Ascending aorta (tissue), 2 donors: ENCODE results near the gene TM2D1. TPM values are rescaled to one million over a fixed set of nuclear protein-coding genes. Genes with fewer than 3 reads are reported as not detected.
"Not testable (repeated sequence)": the region's sequence is repeated elsewhere in the genome, so short reads cannot be mapped to it uniquely, and the experiment has no call there.

Experiments used
- DNase-seq, 2 donors: peaks; one replicate each; pipeline ENCODE4 v3.0.0-alpha.2; 2019; ENCODE audit warnings: low spot score in 2 of 2
- H3K27ac ChIP-seq, 2 donors: fragments of 200-600 bp; sonication (generic); one replicate each; pipeline ENCODE4 v1.5.1; 2016 to 2017; ENCODE audit warnings: mild to moderate bottlenecking in 1 of 2
- H3K27me3 ChIP-seq: fragments of 200-600 bp; sonication (generic); one replicate; pipeline ENCODE4 v1.5.1; 2017
- H3K36me3 ChIP-seq, 2 donors: fragments of 200-600 bp; sonication (generic); one replicate each; pipeline ENCODE4 v1.5.1; 2016
- H3K4me1 ChIP-seq, 2 donors: fragments of 200-600 bp; sonication (generic); one replicate each; pipeline ENCODE4 v1.5.1; 2016 to 2017; ENCODE audit warnings: mild to moderate bottlenecking in 1 of 2
- H3K4me3 ChIP-seq, 2 donors: fragments of 200-600 bp; sonication (generic); one replicate each; pipeline ENCODE4 v1.5.1; 2016 to 2017; ENCODE audit warnings: mild to moderate bottlenecking in 1 of 2
- H3K9me3 ChIP-seq, 2 donors: fragments of 200-600 bp; sonication (generic); one replicate each; pipeline ENCODE4 v1.5.1; 2016
- intact Hi-C: fragments of 100-400 bp; cut with DNase I; formaldehyde crosslinking; loops from one replicate; pipeline ENCODE4 v1.15.1; 2023
- total RNA-seq: library from RNA; depleted of rRNA; stranded (reverse); fragments of >200 nt; gene quantifications from one replicate; pipeline ENCODE4 v1.1.0, GENCODE V29; 2016
- TF ChIP-seq, protein P1 (sequence below), 3 experiments: fragments of 200-600 bp in 2 of 3; fragments of 450-650 bp in 1 of 3; sonication (generic) in 2 of 3; IDR thresholded peaks; one replicate each; pipeline ENCODE4 v1.5.1; 2016 to 2019; ENCODE audit warnings: antibody characterized with exemption in 3 of 3, mild to moderate bottlenecking in 1 of 3, moderate library complexity in 1 of 3

TM2D1 gene
- total RNA-seq, 1 donor from 2014 or later = 43.2 TPM

DNA sequence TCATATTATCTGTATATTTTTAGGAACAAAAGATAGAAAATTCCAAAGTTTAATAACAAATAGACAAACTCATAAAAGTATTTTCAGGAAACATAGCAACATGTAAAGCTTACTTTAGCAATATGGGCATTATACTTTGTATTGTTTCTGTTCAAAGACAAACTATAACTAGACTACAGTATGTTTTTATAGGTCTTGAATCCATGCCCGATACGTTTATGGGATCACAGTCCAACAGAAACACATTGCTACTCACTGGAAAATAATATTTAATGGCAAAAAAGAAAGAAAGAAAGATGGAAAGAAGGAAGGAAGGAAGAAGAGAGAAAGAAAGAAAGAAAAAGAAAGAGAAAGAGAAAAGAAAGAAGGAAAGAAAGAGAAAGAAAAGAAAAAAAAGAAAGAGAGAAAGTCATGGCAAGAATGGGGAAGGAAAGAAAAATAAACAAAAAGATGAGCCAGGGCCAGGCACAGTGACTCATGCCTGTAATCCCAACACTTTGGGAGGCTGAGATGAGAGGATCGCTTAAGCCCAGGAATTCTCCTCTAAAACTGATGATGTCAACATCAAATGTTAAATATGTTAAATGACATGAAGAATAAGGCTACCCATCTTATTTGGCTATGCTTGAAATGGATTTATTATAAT, 32.7 kb downstream of the TM2D1 start:
- H3K4me3 ChIP-seq = no peak overlapping the region
- no peaks in the 10 kb centered on the region for H3K9me3 ChIP-seq
- TF ChIP-seq, protein P1, sequence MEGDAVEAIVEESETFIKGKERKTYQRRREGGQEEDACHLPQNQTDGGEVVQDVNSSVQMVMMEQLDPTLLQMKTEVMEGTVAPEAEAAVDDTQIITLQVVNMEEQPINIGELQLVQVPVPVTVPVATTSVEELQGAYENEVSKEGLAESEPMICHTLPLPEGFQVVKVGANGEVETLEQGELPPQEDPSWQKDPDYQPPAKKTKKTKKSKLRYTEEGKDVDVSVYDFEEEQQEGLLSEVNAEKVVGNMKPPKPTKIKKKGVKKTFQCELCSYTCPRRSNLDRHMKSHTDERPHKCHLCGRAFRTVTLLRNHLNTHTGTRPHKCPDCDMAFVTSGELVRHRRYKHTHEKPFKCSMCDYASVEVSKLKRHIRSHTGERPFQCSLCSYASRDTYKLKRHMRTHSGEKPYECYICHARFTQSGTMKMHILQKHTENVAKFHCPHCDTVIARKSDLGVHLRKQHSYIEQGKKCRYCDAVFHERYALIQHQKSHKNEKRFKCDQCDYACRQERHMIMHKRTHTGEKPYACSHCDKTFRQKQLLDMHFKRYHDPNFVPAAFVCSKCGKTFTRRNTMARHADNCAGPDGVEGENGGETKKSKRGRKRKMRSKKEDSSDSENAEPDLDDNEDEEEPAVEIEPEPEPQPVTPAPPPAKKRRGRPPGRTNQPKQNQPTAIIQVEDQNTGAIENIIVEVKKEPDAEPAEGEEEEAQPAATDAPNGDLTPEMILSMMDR (IDR thresholded peaks at IDR 0.05) = no peak
- no peaks in the 10 kb centered on the region for H3K27me3 ChIP-seq
- peaks cover 8 to 16% of the 10 kb centered on the region in 2 donors for H3K36me3 ChIP-seq
- intact Hi-C loops = no loop called here
- H3K27ac ChIP-seq = peak overlapping the region; percentile 59 to 67
- DNase-seq = no peak
- H3K4me1 ChIP-seq = no peaks in the 10 kb centered on the region

DNA sequence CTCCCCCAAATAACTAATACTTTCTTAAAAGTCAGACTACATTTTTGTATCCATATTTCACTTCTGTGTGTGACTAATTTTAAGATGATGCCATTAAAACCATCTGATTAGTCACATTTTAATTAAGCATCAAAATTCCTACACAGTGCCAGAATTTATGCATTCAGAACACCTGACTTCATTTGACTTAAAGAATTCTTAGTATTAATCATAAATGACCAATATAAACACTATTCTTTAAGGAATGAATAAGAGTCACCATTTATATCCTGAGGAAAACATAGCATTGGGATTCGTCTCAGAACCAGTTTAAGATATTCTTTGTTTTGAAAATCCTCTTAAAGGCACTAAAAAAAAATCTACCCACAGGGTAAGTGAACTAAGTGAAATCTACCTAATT, 37.0 kb downstream of the TM2D1 start:
- Histone ChIP-seq H3K4me3 (no peak overlapping the region), H3K27ac (no peak overlapping the region), H3K4me1 (no peaks in the 10 kb centered on the region), H3K36me3 (peaks cover 11 to 21% of the 10 kb centered on the region in 2 donors), H3K9me3 (no peaks in the 10 kb centered on the region), H3K27me3 (no peaks in the 10 kb centered on the region)
- intact Hi-C loops = no loop called here
- no peak for DNase-seq
- TF ChIP-seq, protein P1 (IDR thresholded peaks at IDR 0.05) = no peak

DNA sequence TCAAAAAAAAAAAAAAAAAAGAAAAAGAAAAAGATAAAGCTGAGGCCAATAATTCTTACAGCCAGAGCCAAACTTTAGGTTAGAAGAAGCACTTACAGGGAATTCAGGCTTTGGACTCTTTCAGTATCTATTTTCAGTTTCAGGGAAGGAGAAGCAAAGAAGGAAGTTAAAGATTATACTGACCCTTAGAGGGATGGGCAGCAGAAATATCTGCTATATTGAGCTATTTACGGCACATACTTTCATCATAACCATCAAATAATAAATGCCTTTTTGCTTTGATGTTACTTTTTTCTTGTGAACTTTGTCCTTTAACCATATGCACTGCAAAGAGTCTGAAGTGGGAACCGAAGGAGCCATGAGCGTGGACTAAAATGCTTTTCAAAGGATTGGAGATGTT, 42.0 kb downstream of the TM2D1 start:
- TF ChIP-seq, protein P1 (IDR thresholded peaks at IDR 0.05) = no peak
- Histone ChIP-seq H3K27me3 (no peaks in the 10 kb centered on the region), H3K4me1 (no peaks in the 10 kb centered on the region), H3K4me3 (no peak overlapping the region), H3K9me3 (no peaks in the 10 kb centered on the region), H3K27ac (no peak overlapping the region), H3K36me3 (peaks cover 24 to 33% of the 10 kb centered on the region in 2 donors)
- no peak for DNase-seq
- intact Hi-C loops = no loop called here

DNA sequence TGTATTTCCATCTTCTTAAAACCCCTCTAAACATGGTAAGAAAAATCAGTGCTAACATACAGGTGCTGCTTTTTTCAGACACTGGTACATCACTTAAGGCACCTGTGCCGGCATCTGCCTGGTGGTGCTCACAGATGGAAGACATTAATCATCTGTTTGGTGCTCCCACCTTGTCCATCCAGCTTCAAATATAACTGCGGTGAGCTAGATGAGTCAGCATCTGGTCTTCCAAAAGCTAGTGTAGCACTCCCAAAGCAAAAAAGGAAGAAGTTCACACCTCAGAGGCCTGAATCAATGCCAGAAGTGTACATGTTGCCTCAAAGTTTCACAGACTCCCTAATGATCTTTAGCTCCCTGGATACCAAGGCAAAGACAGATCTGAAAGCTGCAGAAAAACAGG, 44.4 kb downstream of the TM2D1 start:
- Histone ChIP-seq H3K9me3 (no peaks in the 10 kb centered on the region), H3K27me3 (no peaks in the 10 kb centered on the region), H3K4me1 (no peaks in the 10 kb centered on the region), H3K27ac (no peak overlapping the region), H3K36me3 (peaks cover 16 to 22% of the 10 kb centered on the region in 2 donors), H3K4me3 (no peak overlapping the region)
- no peak for DNase-seq
- intact Hi-C loops = no loop called here
- TF ChIP-seq, protein P1 (IDR thresholded peaks at IDR 0.05) = no peak

DNA sequence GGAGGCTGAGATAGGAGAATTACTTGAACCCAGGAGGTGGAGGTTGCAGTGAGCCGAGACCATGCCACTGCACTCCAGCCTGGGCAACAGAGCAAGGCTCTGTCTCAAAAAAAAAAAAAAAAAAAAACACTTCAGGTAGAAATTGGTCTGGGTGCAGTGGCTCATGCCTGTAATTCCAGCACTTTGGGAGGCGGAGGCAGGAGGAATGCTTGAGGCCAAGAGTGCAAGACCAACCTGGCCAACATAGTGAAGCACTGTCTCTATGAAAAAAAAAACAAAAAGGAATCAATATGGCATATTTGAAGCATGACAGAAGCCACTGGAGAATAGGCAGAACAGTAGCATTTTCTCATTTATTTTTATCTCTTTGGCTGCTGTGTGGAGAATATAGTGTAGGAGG, 48.1 kb downstream of the TM2D1 start:
- H3K27me3 ChIP-seq, H3K9me3 ChIP-seq, H3K27ac ChIP-seq, H3K4me1 ChIP-seq, DNase-seq, intact Hi-C loops, H3K4me3 ChIP-seq: not testable (repeated sequence)
- peaks cover 9 to 11% of the 10 kb centered on the region in 2 donors for H3K36me3 ChIP-seq

DNA sequence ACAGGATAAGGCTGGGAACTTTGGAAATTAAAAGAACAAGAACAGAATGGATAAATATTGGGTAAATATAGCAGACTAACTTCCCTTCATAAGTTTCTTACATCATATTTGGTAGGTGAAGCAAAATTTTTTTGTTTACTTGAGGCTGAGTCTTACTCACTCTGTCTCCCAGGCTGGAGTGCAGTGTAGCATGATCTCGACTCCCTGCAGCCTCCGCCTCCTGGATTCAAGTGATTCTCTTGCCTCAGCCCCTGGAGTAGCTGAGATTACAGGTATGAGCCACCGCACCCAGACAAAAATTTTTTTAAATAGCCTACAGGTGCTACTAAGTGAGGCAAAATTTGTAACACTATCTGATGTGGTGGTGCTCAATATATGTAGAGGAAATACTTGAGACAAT, 50.7 kb downstream of the TM2D1 start:
- no peaks in the 10 kb centered on the region for H3K36me3 ChIP-seq

More for the DNA sequence above, 50.7 kb downstream of the TM2D1 start:
- no peak overlapping the region for H3K27ac ChIP-seq
- DNase-seq = no peak
- TF ChIP-seq, protein P1 (IDR thresholded peaks at IDR 0.05) = no peak
- H3K4me3 ChIP-seq = no peak overlapping the region
- H3K27me3 ChIP-seq = no peaks in the 10 kb centered on the region
- no peaks in the 10 kb centered on the region for H3K4me1 ChIP-seq
- intact Hi-C loops = no loop called here
- no peaks in the 10 kb centered on the region for H3K9me3 ChIP-seq
